Osteoblast (primary cell): ENCODE data around the gene APLP2. TPM values are rescaled to one million over a fixed set of nuclear protein-coding genes. Genes with fewer than 3 reads are reported as not detected.

Experiments
- DNase-seq: peaks from one replicate; pipeline ENCODE4 v3.0.0; 2011; ENCODE audit warnings: low spot score, mixed read lengths; ENCODE audit not compliant: insufficient read length; ENCODE audit errors: missing footprints
- H2AFZ ChIP-seq: 2 replicates; pipeline ENCODE4 v1.6.0; 2011; ENCODE audit warnings: mild to moderate bottlenecking, low read length
- H3K27ac ChIP-seq: 2 replicates; pipeline ENCODE4 v1.5.1; 2011; ENCODE audit warnings: mild to moderate bottlenecking, low read depth, low read length, moderate library complexity
- H3K27me3 ChIP-seq: 2 replicates; pipeline ENCODE4 v1.6.0; 2012; ENCODE audit warnings: mild to moderate bottlenecking, control low read depth, inconsistent platforms, low read length, moderate library complexity; ENCODE audit not compliant: insufficient read depth
- H3K36me3 ChIP-seq: 2 replicates; pipeline ENCODE4 v1.5.1; 2011; ENCODE audit warnings: mild to moderate bottlenecking, low read length, control low read depth, moderate library complexity; ENCODE audit not compliant: insufficient read depth
- H3K4me1 ChIP-seq: 2 replicates; pipeline ENCODE4 v1.5.1; 2011; ENCODE audit warnings: mild to moderate bottlenecking, low read length, control low read depth, moderate library complexity; ENCODE audit not compliant: insufficient read depth
- H3K4me2 ChIP-seq: 2 replicates; pipeline ENCODE4 v1.6.0; 2011; ENCODE audit warnings: mild to moderate bottlenecking, low read length; ENCODE audit not compliant: insufficient read depth
- H3K4me3 ChIP-seq: fragments of 200-600 bp; sonication (generic); 3 replicates; pipeline ENCODE4 v1.5.1; 2012; ENCODE audit warnings: mild to moderate bottlenecking, low read length, inconsistent platforms; ENCODE audit not compliant: insufficient read depth
- H3K79me2 ChIP-seq: 2 replicates; pipeline ENCODE4 v1.6.0; 2012; ENCODE audit warnings: mild to moderate bottlenecking, low read length, control low read depth, inconsistent platforms; ENCODE audit not compliant: insufficient read depth
- H3K9me3 ChIP-seq: 2 replicates; pipeline ENCODE4 v1.5.1; 2011; ENCODE audit warnings: low read depth, low read length, control low read depth
- H4K20me1 ChIP-seq: 2 replicates; pipeline ENCODE4 v1.6.0; 2012; ENCODE audit warnings: mild to moderate bottlenecking, low read length, control low read depth; ENCODE audit not compliant: insufficient read depth
- total RNA-seq: library from RNA; depleted of rRNA; stranded (reverse); fragments of >200 nt; gene quantifications from 2 replicates; pipeline ENCODE4 v1.2.3, GENCODE V29; 2012
- TF ChIP-seq, protein P1 (sequence below): IDR thresholded peaks from 2 replicates; pipeline ENCODE4 v1.5.1; 2011; ENCODE audit warnings: mild to moderate bottlenecking, low read depth, low read length, moderate library complexity; ENCODE audit errors: extremely low read depth

APLP2 gene
- total RNA-seq, 1 donor, result 331 TPM

- Histone ChIP-seq H3K27ac (no peak overlapping the region), H3K36me3 (no peaks in the 10 kb centered on the region), H3K4me2 (no peak overlapping the region), H2AFZ (no peak overlapping the region), H4K20me1 (peaks cover 5% of the 10 kb centered on the region), H3K9me3 (no peaks in the 10 kb centered on the region), H3K79me2 (peaks cover 15% of the 10 kb centered on the region), H3K4me3 (no peak overlapping the region), H3K27me3 (peaks cover 19% of the 10 kb centered on the region), H3K4me1 (peaks cover 3% of the 10 kb centered on the region)
- DNase-seq, result no peak
- TF ChIP-seq, protein P1, sequence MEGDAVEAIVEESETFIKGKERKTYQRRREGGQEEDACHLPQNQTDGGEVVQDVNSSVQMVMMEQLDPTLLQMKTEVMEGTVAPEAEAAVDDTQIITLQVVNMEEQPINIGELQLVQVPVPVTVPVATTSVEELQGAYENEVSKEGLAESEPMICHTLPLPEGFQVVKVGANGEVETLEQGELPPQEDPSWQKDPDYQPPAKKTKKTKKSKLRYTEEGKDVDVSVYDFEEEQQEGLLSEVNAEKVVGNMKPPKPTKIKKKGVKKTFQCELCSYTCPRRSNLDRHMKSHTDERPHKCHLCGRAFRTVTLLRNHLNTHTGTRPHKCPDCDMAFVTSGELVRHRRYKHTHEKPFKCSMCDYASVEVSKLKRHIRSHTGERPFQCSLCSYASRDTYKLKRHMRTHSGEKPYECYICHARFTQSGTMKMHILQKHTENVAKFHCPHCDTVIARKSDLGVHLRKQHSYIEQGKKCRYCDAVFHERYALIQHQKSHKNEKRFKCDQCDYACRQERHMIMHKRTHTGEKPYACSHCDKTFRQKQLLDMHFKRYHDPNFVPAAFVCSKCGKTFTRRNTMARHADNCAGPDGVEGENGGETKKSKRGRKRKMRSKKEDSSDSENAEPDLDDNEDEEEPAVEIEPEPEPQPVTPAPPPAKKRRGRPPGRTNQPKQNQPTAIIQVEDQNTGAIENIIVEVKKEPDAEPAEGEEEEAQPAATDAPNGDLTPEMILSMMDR, result no peak
Observed at GRCh38 chr11:130066338-130066737, 3.4 kb upstream of the APLP2 start.

DNA sequence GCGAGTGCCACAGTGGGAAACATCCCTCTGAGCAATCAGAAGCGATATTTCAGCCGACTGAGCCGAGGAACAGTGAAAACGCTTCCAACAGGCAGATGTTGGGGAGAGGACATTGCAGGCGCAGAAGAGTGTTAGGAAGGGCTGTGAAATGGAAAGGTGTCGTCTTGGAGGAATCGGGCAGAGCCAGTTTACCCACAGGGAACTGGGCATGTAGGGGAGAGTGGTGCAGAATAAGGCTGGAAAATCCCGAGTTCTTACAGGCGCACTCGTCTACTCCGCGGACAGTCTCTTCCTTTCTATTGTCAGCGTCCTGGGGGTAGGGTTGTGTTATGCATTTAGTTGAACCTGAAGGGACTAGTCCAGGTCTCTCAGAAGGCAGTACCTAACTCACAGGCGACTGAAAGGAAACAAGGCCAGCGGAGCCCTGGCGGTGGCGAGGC, 1.1 kb upstream of the APLP2 start:
- TF ChIP-seq, protein P1, result no peak
- Histone ChIP-seq H2AFZ (peak overlapping the region; percentile 96), H3K4me2 (peak overlapping the region; percentile 84), H3K79me2 (peaks cover 36% of the 10 kb centered on the region), H3K36me3 (no peaks in the 10 kb centered on the region), H4K20me1 (peaks cover 16% of the 10 kb centered on the region), H3K27ac (peak overlapping the region; percentile 49), H3K4me1 (peaks cover 6% of the 10 kb centered on the region), H3K4me3 (peak overlapping the region; percentile 81), H3K27me3 (peaks cover 7% of the 10 kb centered on the region), H3K9me3 (no peaks in the 10 kb centered on the region)
- peak; percentile 84 for DNase-seq

DNA sequence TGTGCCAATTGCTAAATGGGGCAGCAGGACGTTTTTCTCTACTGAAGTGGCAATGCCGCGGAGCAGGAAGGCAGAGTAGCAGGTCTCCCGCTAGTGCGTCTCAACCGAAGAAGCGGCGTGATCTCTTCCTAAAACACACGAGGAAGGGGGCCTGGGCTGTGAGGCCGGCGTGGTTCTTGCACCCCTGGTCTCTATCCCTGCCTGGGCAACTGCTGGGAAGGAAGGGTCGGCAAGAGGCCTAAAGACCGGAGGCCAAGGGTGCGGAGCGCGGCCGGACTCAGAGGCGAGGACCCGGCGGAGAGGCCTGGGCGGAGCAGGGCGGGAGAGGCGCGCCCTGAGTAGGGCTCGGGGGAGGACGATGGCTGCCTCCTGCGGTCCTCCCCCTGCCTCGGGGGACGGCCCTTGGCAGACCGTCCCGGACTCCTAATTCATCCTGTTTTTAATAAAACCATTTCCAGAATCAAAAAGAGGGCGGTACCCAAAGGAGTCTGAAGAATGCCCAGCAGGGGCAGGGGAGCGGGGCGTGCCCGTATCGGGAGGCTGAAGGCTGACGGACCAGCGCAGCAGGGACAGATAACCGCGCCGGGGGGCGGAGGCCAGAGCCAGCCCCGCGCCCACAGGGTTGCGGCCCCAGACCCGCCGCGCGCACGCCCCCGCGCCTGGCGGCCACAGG, 572 bp upstream of the APLP2 start:
- H3K4me2 ChIP-seq, result peak overlapping the region; percentile 84
- peak; percentile 97 for DNase-seq
- peaks cover 20% of the 10 kb centered on the region for H4K20me1 ChIP-seq
- H3K36me3 ChIP-seq, result no peaks in the 10 kb centered on the region
- H3K9me3 ChIP-seq, result no peaks in the 10 kb centered on the region
- peak overlapping the region; percentile 81 for H3K4me3 ChIP-seq
- peaks cover 6% of the 10 kb centered on the region for H3K4me1 ChIP-seq
- peaks cover 41% of the 10 kb centered on the region for H3K79me2 ChIP-seq
- peak overlapping the region; percentile 49 for H3K27ac ChIP-seq
- H3K27me3 ChIP-seq, result peaks cover 2% of the 10 kb centered on the region
- peak overlapping the region; percentile 96 for H2AFZ ChIP-seq
- TF ChIP-seq, protein P1, result no peak

DNA sequence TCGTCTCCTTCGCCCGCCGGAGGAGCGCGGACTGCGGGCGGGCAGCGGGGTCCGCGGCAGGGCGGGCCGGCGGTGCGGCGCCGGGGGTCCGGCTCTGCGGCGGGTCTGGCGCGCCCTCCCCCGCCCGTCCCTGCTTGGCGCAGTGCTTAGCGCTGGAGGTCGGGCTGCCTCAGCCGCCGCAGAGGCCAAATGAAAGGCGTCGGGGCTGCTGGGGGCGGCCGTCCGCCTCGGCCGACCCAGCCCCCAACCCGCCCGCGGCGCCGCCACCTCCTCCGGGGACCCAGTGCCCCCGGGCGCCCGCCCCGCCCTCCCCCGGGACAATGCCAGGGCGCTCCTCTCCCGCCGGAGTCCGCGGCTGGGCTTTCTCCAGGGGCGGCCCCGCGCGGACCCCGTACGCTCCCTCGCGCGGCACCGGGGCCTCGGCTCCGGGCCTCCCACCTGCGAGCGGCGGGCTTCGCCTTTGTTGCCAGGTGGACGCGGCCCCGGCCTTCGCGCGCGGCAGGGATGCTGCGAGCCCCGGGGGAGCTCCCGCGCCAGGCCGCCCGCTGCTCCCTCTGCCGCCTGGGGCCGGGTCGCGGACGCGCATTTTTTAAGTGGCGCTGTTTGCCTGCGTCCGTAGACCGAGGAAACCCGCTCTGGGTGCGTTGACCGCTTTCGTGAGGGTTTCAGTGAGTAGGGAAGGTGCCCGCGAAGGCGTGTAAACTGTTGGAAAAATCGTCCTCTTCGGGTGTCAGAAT, 583 bp downstream of the APLP2 start:
- TF ChIP-seq, protein P1, result no peak
- peak overlapping the region; percentile 44 for H2AFZ ChIP-seq

More for the DNA sequence above, 583 bp downstream of the APLP2 start:
- peak; percentile 88 for DNase-seq
- H3K27ac ChIP-seq, result peak overlapping the region; percentile 57
- peaks cover 6% of the 10 kb centered on the region for H3K4me1 ChIP-seq
- H3K36me3 ChIP-seq, result no peaks in the 10 kb centered on the region
- H3K79me2 ChIP-seq, result peaks cover 53% of the 10 kb centered on the region
- peaks cover 24% of the 10 kb centered on the region for H4K20me1 ChIP-seq
- H3K27me3 ChIP-seq, result no peaks in the 10 kb centered on the region
- H3K4me2 ChIP-seq, result peak overlapping the region; percentile 73
- no peaks in the 10 kb centered on the region for H3K9me3 ChIP-seq
- H3K4me3 ChIP-seq, result peak overlapping the region; percentile 81
